PC-9 (cell line): ENCODE results near the gene GPR179.

Source experiments
- CTCF ChIP-seq: fragments of 200-600 bp; sonication (generic); conservative IDR thresholded peaks from 2 replicates; pipeline ENCODE4 v1.6.1; 2017; ENCODE audit warnings: mixed run types, antibody characterized with exemption, mild to moderate bottlenecking, moderate library complexity
- EZH2 ChIP-seq: fragments of 200-600 bp; sonication (generic); IDR thresholded peaks from 2 replicates; pipeline ENCODE4 v1.8.0; 2017; ENCODE audit warnings: antibody characterized with exemption, low read depth

GRCh38 chr17:38358586-38359513, 15.1 kb upstream of the GPR179 start:
- TF ChIP-seq CTCF (no peak), EZH2 (no peak)
